SIG-M5 (cell line): ENCODE data around the gene CCL17.
"Not testable (repeated sequence)": the region's sequence is repeated elsewhere in the genome, so short reads cannot be mapped to it uniquely, and the experiment has no call there.

ENCODE experiments used
- DNase-seq: peaks from one replicate; lab custom pipeline; 2025; lab: John Stamatoyannopoulos, UW

CCL17 gene

DNA sequence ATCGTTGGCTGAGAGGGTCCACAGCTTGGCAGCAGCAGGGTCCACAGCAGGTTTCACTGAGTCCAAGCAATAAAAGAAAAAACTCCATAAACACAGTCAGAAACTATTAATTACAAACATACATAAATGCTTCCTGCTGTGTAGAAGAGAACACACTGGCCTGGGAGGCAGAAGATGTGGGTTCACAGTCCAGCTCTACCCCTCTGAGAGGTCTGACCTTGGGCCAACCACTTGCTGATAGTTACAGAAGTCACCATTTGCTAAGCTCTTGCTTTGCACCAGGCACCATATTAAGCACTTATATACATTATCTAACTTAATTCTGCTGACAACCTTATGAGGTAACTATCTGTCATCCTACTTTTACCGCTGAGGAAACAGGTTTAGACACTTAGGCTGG, 27.9 kb downstream of the CCL17 start:
- no peak for DNase-seq

DNA sequence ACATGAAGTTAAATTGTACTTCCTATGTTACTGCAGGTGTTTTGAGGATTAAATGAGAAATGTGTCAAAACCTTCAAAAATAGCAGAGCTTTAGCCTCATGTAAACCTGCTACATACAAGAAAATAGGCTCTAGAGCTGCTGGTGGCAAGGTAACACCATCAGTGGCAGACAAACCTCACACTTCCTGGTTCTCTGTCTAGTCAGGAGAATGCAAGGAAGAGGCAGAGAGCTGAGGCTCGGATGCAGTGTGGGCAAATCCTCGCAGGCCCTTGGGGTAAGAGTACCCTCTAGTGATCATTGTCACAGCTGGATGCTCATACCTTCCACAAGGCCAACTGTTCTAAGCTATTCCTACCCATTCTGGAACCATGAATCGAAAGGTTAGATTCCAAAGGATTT, 28.4 kb downstream of the CCL17 start:
- DNase-seq = no peak

DNA sequence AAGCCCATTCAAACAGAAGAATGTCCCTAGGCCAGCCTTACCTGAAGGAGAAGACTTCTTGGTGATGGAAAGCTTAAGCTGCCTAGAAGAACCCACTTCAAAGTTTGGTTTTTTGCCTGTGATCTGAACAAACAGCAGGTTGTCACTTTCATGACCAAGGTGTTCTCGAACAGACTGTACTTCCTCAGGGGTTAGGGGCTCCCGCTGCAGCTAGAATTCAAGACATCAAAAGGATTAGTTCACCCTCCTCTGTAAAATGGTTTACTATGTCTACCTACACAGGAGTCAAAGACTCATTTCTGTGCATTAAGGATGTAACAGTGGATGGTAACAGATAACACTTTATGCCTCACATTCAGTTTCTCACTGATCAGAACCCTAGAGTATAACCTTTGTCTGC, 29.4 kb downstream of the CCL17 start:
- no peak for DNase-seq

DNA sequence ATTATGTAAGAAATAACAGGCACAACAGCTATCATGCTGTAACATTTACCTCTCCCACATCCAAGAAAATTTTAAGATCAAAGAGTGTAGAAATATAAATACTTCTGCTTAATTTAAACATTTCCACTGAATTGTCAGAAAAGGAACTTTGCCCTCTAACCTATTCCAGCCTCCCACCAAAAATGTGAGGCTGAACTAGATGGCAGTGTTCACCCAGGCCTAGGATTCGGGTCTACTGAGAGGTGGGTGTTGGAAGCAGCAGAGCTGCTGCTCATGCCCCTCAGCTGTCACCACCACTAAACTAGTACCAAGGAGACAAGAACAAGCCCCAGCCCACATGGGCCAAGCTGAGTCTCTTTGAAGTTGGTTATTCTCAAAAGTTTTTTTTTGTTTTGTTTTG, 31.3 kb downstream of the CCL17 start:
- no peak for DNase-seq

DNA sequence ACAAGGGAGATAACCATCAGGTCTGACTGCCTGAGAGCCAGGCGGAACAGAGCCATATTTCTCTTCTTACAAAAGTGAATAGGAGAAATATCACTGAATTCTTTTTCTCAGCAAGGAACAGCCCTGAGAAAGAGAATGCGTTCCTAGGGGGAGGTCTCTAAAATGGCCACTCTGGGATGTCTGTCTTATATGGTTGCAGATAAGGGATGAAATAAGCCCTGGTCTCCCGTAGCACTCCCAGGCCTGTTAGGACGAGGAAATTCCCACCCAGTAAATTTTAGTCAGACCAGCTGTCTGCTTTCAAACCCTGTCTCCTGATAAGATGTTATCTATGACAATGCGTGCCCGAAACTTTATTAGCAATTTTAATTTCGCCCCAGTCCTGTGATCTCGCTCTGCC, 35.4 kb downstream of the CCL17 start:
- DNase-seq = not testable (repeated sequence)

DNA sequence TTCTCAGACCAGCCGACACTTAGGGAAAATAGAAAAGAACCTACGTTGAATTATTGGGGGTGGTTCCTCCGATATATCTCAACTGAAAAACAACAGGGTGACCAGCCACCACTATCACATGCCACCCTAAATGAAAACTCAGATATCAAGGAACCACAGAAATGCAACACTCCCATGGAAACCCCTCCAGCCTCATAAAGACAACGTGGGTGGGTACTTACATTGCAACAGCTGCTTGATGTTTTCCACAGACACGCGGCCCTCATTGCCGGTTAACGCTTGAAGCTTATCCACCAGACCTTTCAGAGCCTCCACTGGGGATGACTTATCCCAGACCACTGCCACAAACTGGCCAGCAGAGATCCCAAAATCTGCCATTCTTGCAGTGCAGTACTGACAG, 36.0 kb downstream of the CCL17 start:
- not testable (repeated sequence) for DNase-seq

DNA sequence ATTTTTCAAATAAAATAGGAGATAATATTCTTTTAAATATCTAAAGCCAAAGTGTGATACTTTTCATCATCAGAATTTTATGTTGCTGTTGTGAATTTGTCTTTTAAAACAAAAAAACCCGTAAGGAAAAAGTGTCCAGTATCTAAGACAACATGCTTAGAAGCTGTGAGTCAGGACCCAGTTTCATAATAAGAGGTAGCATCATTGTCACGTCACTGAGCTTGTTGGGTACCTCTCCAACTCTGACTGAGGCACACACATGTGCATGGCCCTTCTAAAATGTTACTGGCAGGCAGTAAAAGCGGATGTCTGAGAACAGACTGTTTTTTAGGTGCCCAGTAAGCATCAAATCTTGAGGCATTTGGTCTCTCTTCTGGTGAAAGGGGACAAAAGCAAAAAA, 40.1 kb downstream of the CCL17 start:
- no peak for DNase-seq

DNA sequence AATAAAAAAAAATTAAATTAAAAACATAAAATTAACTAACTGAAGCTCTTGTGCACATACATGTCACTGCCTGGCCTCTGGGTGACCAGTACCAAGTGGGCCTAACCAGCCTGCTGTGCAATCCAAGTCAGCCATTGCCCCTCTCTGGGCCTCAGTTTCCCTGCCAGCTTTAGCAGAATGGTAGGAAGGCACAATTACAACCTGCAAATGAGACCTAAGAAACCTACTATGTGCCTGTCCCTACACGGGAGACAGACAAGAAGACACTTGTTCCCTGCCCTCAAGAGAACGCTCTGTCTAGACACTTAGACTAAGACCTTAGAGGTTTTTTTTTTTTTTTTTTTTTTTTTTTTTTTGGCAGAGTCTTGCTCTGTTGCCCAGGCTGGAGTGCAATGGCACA, 40.9 kb downstream of the CCL17 start:
- DNase-seq = no peak

DNA sequence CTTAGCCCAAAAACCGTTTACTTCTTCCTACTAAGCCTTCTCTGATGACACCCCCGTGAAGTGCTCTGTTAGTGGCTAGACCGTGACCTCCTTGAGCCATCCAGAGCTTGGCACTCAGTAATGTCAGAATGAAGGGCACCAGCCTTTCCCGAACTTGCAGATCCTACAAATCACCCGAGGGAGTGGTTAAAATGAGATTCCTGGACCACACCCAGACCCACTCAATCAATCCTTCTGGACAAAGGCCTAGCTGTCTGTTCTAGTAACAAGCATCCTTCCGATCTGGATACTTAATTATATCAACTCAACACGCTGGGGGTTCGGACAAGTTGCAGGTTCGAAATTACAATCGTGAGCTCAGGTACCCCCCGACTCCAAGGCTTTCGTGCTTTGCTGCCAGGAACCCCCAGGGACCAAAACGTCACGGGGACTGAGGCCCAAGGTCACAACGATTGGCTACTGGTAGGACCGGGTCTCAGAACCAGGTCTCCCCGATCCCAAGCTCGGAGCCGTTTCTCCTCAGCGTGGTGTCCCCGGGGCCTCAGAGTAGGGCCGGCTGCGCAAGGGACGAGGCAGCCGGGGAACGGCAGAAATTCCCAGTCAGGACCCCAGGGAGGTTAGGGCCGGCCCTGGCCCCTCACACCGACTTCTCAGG, 42.1 kb downstream of the CCL17 start:
- no peak for DNase-seq

DNA sequence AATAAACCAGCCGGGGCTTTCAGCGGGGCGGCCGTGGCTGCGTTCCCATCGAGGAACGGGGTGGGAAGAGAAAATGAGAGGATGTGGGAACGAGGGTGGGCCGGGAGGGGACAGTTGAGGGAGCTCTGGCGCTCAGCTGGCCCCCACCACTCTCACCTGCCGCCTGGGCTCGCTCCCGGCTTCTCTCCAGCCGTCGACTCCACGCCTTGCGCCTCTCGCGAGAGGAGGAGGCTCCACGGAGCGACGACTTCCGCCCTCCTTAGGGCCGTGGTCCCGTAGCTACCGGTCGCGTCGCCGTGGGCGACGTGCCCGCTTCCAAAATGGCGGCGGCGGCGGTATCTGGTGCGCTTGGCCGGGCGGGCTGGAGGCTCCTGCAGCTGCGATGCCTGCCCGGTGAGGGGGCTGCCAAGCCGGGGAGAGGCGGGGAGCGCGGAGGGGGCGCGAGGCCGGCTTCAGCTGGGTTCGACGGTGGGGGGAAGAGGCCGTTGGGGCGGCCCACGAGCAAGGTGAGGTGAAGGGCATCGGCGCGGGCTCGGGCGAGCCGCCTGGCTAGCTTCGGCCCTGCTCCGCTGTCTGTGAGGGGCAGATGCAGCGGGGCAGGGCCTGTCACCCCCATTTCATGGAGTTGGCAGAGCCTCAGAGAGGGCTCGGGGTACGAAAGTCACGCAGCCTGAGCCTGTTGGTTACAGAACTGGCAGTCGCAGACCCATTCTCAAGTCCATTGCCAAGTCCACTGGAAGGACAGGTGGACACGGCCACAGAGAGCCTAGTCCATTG, 42.8 kb downstream of the CCL17 start, which contains the start of the genes CIAPIN1 and COQ9:
Gene CIAPIN1 (minus strand): TSS at position 200 of the 777 bp plus-strand sequence. CDS start 6,457 bp downstream, outside the sequence.
Gene COQ9 (plus strand): TSS at position 294 of the 777 bp plus-strand sequence. CDS start 27 bp downstream, at position 321.
- DNase-seq = peak; percentile 29

DNA sequence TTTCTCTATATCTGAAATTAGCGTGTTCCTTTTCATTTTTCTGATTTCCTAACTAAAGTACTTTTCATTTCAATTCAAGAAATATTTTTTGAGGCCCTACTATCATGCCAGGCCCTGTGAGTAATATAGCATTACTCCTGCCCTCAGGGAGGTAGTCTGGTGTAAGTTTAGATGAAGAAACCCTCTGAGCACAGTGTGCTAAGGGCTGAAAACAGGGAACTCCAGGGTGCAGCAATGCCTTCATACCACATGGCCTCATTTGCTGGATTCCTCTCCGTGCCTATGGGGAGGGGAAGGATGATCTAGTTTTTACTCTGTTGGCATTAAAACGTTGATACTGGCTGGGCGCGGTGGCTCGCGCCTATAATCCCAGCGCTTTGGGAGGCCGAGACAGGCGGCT, 47.5 kb downstream of the CCL17 start:
- DNase-seq = no peak

DNA sequence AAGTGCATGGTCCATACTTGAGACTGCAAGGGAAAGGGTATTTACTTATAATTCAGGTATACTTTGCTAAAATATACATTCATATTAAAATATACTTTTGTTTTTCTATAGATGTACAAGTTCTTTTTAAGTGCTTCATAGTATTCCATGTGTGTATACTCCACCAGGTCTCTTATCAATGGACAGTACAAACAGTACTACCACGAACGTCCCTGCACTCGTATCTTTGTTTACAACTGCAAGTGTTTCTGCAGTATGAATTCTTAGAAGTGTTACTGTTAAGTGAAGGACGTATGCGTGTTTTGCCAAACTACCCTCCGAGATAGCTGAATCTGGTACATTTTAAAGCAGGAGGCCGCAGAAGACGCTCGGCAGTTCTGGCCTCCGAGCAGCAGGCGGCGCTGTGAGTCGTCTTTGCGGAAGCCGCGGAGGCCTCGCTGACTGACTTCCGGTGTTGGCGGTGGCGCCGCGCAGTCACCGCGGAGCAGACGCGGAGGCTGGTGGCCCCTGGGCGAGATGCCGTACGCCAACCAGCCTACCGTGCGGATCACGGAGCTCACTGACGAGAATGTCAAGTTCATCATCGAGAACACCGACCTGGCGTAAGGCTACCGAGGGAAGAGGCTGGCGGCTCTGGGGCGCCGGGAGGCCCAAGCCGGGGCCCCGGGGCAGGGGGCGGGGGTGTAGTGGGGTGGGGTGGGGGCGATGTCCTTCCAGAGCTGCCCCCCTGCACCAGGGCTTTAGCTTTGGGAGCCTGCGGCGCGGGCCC, 57.8 kb downstream of the CCL17 start, which contains the start of gene POLR2C:
Gene POLR2C (plus strand): TSS at position 471 of the 769 bp plus-strand sequence. CDS start 46 bp downstream, at position 517.
- peak; percentile 38 for DNase-seq

DNA sequence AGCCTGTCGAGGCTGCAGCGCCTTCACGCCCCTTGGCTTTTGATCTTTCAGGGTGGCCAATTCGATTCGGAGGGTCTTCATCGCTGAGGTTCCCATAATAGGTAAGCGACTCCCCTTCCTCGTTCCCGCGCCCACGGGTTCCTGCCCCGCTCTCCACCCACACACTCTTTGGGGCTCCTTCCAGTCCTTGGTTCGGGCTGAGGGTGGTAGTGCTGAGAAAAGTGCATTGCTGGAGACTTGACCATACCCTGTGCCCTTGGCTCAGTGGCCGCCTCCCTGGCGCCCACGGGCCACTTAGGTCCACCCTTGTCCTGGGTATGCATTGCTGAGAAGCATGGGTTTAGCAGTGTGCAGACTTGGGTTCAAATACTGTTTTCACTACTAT, 58.4 kb downstream of the CCL17 start:
- no peak for DNase-seq

DNA sequence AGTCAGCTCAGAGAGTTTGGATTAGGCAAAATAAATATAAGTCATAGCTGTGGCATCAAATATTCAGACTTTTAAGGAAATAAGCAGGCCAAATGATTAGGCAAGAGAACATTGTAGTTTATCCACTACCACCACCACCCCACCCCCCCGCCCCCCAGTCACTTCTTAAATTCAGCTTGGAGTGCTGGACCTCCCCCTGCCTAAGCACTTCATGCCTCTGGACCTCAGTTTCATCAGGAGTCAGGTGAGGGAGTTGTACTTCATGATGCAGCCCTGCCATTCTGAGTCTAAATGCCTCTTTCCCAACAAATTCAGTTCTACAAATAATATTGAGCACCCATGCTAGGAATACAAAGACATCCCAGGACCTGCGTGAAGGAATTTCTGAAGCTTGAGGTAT, 60.0 kb downstream of the CCL17 start:
- no peak for DNase-seq
